ENCODE data around the gene TMEM127. TPM values are rescaled to one million over a fixed set of nuclear protein-coding genes. Genes with fewer than 3 reads are reported as not detected.

TMEM127 gene
- total RNA-seq, 1 experiment from 2014 or later, result 25.3 TPM

DNA sequence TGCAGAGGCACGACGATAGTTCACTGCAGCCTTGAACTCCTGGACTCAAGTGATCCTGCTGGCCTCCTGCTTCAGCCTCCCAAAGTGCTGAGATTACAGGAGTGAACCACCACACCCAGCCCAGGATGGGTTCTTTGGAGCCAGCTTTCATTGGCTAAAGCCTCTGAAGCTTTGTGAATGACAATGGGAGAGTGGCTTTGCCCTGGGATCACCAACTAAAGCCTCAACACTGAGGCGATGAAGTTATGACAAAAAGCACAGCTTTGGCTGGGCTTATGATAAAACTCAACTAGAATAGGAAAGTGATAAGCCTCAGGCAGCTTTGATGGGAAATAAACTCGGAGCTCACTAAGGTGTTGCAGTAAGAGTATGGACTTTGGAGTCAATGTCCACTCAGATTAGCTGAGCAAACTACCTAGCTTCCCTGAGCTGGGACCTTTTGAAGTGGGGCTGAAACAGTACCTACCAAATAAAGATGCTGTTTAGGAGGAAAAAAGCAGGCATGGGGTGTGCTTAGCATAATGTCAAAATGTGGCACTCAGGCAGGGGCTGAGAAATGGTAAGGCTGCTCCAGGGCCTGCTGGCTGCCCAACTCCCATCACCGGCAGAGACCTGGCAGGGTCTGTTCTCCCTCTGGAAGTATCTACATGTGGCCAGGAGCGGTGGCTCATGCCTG, 4.3 kb downstream of the TMEM127 start:
- no peaks in the 10 kb centered on the region for H3K9me3 ChIP-seq (ENCODE audit: control insufficient read depth in 1 of 2, insufficient read depth in 1 of 2, low read depth in 1 of 2, low read length in 2 of 2)
- ChIA-PET RAD21 (ENCODE audit: low non-redundant PET in 1 of 2, low total read pairs in 2 of 2, uncharacterized antibody in 2 of 2, unreplicated experiment in 2 of 2) (interaction anchor here in 1 of 2 experiments (1.2 kb wide), 1 partner anchor 53 kb away, joined by 3 read pairs; no protein-coding TSS in a partner anchor), CTCF (interaction anchor here (0.9 to 3.4 kb wide), 5 partner anchors 53 to 269 kb away, joined by 3 to 25 read pairs (median 4); partner anchors contain the start of genes ADRA2B, ANKRD36C and STARD7), POLR2A (interaction anchor here (2.3 to 2.7 kb wide), 2 partner anchors 11 to 53 kb away, joined by 5 to 9 read pairs; partner anchors contain the start of gene STARD7)
- DNase-seq (ENCODE audit: low read depth, low spot score) (no peak), ATAC-seq (no peak)
- H2AFZ ChIP-seq (ENCODE audit: low read depth, low read length, poor library complexity, severe bottlenecking), result no peak overlapping the region
- peak overlapping the region; percentile 70 for H3K4me2 ChIP-seq (ENCODE audit: low read length)
- H4K20me1 ChIP-seq (ENCODE audit: insufficient read depth), result no peaks in the 10 kb centered on the region
- H3K4me1 ChIP-seq (ENCODE audit: control insufficient read depth in 1 of 2, insufficient read depth in 2 of 2, low read length in 2 of 2), result peaks cover 33 to 49% of the 10 kb centered on the region in 2 experiments
- H3K4me3 ChIP-seq (replicated peaks in 1 of 2; ENCODE audit: low read depth in 1 of 2, low read length in 2 of 2), result no peak overlapping the region; a peak in 1 of 4 replicates
- peaks cover 75% of the 10 kb centered on the region for H3K79me2 ChIP-seq (ENCODE audit: insufficient read depth, low read length)
- no peak for TF ChIP-seq YY1 (IDR thresholded peaks at IDR 0.05; ENCODE audit: extremely low read depth, insufficient replicate concordance, low read depth, low read length)
- TF ChIP-seq EZH2phosphoT487 (IDR thresholded peaks at IDR 0.05; ENCODE audit: borderline replicate concordance), result no peak
- TF ChIP-seq SIN3A (IDR thresholded peaks at IDR 0.05; ENCODE audit: low read depth), result no peak
- TF ChIP-seq, protein P1, sequence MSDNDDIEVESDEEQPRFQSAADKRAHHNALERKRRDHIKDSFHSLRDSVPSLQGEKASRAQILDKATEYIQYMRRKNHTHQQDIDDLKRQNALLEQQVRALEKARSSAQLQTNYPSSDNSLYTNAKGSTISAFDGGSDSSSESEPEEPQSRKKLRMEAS (IDR thresholded peaks at IDR 0.05), result no peak
- TF ChIP-seq ZFX (IDR thresholded peaks at IDR 0.05), result no peak
- no peak for TF ChIP-seq RAD21 (IDR thresholded peaks at IDR 0.05; ENCODE audit: low read depth)
- no peak for TF ChIP-seq EGR1 (IDR thresholded peaks at IDR 0.05; ENCODE audit: low read depth)
- no peak for TF ChIP-seq EZH2 (IDR thresholded peaks at IDR 0.05)
- H3K27me3 ChIP-seq (ENCODE audit: insufficient read depth, low read length), result no peaks in the 10 kb centered on the region
- BruUV-seq (replicated peaks), result no TSS peak
- H3K9me2 ChIP-seq (ENCODE audit: insufficient read depth), result no peaks in the 10 kb centered on the region
- peak overlapping the region; percentile 63 for H3K27ac ChIP-seq (ENCODE audit: low read depth, low read length)
- peaks cover 0 to 7% of the 10 kb centered on the region in 2 experiments; a peak in 1 of 4 replicates for H3K36me3 ChIP-seq (ENCODE audit: control insufficient read depth in 1 of 2, insufficient read depth in 2 of 2, low read length in 2 of 2)
- intact Hi-C loops (cut with micrococcal nuclease), result loop anchor here (2.0 kb wide), 1 partner anchor 53 kb away; the partner anchor contains the start of gene STARD7
- H3K9ac ChIP-seq (ENCODE audit: low read length), result peak overlapping the region; percentile 33; the same call in 1 of the 2 replicates

Data from HCT116 (cell line).